ENCODE results near the gene PAPPA2.

DNA sequence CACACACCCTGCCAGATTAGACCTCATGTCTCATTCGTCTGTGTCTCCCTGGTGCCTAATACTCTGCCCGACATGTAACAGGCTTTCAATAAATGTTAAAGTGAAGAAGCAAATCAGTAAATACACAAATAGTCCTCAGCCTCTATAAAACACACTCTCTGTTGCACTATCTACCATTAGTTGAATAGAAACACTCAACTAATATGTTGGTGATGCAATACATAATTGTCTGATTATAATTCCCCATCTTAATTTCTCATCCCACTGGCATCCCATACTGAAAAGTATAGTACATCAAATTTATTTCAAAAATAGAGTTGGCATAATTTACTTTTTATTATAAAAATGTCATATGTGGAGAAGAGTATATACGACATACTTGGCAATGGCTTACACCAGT, 162.4 kb downstream of the PAPPA2 start:
- TF ChIP-seq CTCF (conservative IDR thresholded peaks at IDR 0.05 in 1 of 2, IDR thresholded peaks at IDR 0.05 in 1 of 2; ENCODE audit: low read depth in 1 of 2, low read length in 2 of 2): no peak
- no peak for TF ChIP-seq EZH2 (IDR thresholded peaks at IDR 0.05; ENCODE audit: low read length, missing control alignments)

Measured in fibroblast of lung (primary cell).